GM12864 (cell line): ENCODE data around the gene CLMN.

Experiments used
- DNase-seq: peaks from one replicate; pipeline ENCODE4 v3.0.0-alpha.2; 2011; ENCODE audit warnings: low read depth
- H3K4me3 ChIP-seq: 2 replicates; pipeline ENCODE4 v1.5.1; 2011; ENCODE audit warnings: mild to moderate bottlenecking, low read depth, low read length, control low read depth
- TF ChIP-seq, protein P1 (sequence below): IDR thresholded peaks from 2 replicates; pipeline ENCODE4 v1.5.1; 2011; ENCODE audit warnings: low read depth, mild to moderate bottlenecking, moderate library complexity, low read length, control low read depth, inconsistent platforms; ENCODE audit errors: missing control alignments

Gene CLMN

DNA sequence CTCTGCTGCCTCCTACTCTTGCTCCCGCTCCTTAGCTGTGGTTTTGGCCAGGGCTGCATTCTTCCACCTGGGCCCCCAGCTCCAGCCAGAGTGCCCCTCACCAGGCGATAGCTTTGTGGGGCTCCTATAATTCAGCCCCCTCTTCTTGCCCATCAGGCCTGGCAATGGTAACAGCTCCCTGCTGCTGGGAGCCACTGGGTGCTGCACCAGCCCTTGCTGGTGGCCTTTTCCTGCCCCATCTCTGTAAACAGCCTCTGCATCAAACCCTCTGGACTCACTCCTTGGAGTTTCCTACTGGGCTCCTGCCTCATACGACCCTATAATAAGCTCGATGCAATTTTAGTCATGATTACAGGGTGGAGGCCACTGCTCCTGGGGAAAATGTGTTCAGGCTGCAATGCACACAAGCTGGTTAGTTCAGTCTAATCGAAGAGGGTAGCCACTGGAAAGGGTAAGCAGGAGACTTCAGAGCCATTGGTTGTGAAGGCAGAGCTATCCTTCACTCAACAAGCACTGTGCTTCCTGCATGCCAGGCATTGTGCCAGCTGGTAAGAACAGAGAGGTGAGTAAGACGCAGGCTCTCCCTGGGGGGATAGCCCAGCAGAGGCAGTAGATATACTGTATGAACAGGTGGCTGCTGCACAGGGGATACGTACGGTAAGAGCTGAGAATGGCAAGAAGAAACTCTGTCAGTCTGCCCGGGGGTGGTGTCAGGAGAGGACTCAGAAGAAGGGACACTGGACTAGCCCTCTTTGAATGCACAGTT is 24.7 kb downstream of the CLMN start:
- H3K4me3 ChIP-seq = no peak overlapping the region
- no peak for DNase-seq
- TF ChIP-seq, protein P1, sequence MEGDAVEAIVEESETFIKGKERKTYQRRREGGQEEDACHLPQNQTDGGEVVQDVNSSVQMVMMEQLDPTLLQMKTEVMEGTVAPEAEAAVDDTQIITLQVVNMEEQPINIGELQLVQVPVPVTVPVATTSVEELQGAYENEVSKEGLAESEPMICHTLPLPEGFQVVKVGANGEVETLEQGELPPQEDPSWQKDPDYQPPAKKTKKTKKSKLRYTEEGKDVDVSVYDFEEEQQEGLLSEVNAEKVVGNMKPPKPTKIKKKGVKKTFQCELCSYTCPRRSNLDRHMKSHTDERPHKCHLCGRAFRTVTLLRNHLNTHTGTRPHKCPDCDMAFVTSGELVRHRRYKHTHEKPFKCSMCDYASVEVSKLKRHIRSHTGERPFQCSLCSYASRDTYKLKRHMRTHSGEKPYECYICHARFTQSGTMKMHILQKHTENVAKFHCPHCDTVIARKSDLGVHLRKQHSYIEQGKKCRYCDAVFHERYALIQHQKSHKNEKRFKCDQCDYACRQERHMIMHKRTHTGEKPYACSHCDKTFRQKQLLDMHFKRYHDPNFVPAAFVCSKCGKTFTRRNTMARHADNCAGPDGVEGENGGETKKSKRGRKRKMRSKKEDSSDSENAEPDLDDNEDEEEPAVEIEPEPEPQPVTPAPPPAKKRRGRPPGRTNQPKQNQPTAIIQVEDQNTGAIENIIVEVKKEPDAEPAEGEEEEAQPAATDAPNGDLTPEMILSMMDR = no peak

DNA sequence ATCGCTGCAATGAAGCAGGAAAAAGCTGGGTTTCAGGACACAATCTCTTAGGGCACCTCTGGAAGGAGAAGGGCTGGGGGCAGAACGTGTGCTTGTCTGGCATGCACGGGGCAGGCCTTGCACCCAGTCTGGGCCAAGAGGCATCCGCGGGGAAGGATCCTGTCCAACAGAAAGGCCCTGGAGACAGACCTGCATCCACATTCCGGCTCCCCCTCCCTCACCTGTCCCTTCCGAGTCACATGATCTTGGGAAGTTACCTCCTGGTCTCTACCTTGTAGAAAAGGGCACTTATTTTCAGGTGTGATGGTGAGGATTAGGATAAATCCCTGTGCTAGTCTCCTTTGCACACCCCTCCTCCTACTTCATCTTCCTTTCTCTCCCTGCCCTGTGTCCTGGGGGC is 25.4 kb downstream of the CLMN start:
- H3K4me3 ChIP-seq = no peak overlapping the region
- DNase-seq = no peak
- TF ChIP-seq, protein P1 = no peak

DNA sequence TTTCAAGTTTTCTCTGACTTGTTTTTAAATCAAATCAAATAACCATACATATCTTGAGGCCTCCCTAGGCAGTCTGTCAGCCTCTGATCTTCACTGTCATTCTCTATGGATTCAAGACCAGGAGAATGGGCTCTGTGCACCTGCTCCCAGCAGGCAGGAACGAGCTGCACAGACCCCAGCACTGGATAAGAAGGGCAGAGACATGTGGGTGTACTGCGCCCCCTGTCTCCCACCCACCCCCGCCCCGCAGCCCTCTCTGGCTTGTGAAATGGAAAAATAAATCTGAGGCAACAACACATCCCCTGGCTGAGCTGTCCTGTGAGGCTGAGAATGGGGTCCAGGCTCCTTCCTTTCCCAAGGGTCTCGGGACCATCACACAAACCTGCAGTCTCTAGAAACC is 26.3 kb downstream of the CLMN start:
- DNase-seq = no peak
- TF ChIP-seq, protein P1 = no peak
- H3K4me3 ChIP-seq = no peak overlapping the region

DNA sequence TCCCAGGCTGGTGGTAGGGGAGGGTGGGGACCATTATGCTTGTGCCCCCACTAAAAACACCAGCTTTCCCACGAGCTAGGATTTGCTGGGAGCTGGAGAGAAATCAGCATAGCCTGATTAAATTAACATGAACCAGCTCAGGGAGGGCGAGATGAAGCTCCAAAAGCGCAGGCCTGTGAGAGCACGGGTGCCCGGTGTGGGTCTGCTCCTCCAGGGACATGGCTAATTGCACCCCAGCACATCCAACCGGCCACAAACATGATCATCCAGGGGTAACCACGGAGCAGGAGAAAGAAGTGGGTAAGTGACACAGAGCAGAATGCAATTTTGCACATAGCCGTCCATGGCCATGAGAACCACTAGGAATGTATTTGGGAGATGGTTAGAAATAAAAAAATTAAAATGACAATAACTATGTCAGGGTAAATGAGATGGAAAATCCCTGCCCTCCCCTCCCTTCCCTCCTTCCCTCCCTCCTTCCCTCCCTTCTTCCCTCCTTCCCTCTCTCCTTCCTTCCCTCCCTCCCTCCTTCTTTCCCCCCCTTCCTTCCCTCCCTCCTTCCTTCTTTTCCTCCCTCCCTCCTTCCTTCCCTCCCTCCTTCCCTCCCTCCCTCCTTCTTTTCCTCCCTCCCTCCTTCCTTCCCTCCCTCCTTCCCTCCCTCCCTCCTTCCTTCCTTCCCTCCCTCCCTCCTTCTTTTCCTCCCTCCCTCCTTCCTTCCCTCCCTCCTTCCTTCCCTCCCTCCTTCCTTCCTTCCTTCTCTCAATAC is 26.9 kb downstream of the CLMN start:
- no peak for DNase-seq
- H3K4me3 ChIP-seq = no peak overlapping the region
- TF ChIP-seq, protein P1 = no peak

DNA sequence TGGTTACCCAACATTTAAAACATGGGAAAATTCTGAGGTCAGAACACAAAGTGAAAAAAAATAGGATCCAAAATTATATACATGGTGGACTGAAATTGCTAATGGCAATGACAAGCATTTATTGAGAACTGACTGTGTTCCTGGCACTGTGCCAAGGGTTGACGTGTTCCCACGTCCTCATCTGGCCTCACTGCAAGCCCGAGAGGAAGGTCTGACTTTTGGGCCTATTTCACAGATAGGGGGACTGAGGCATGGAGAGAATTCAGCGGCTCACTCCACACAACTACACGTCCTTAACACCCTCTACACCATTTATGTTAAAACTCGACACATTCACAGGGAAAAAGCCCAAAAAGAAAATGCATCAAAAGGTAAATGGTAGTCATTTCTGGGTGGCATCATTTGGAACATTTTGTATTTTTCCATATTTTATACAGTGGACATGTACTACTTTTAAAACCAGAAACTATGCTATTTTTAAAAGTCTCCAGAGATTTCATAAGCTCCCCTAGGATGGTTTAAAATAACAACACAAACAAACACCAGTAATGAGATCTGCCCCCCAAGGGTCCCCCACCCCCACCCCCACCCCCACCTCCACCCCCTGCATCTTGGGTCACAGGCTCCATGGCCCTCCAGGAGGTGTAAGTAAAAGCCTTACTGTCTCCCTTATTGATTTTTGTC is 27.7 kb downstream of the CLMN start:
- no peak overlapping the region for H3K4me3 ChIP-seq
- no peak for DNase-seq
- TF ChIP-seq, protein P1 = no peak

DNA sequence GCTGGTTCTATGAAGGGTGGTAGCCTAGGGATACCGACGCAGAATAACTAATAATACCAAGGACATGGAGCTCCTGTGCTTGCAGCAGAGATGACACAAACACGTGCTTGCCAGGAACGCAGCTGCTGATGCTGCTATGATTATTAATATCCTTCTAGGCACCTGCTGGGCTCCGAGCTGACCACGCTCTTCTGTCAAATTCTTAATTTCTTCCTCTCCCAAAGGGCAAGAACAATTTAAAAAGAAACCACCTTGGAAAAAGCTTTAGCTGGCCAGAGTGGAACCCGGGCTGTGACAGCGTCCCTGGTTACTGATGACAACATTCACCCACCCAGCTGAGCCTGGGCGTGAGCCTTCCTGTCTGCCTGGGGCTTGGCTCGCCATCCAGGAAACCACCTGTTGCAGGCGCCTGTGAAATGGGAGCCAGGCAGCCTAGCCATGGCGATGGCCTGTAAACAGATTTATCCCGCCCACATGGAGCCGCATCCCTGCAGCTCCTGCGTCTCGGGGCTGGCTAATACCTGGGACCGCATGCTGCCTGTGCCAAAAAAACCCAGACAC is 28.8 kb downstream of the CLMN start:
- DNase-seq = no peak
- no peak overlapping the region for H3K4me3 ChIP-seq
- TF ChIP-seq, protein P1 = no peak
